OCI-LY7 (cell line): ENCODE measurements around the gene SREBF1. TPM values are rescaled to one million over a fixed set of nuclear protein-coding genes. Genes with fewer than 3 reads are reported as not detected.

Experiments used
- BruUV-seq: library from RNA; stranded (reverse); fragments of 400-500 nt; replicated peaks from 2 replicates; lab custom pipeline; 2021; lab: Mats Ljungman, UMichigan
- CTCF ChIA-PET: fragments of 300-600 bp; sonication (Branson Sonifier 250); formaldehyde crosslinking; loops from one replicate; lab custom pipeline; 2022; ENCODE audit warnings: antibody characterized with exemption; ENCODE audit not compliant: unreplicated experiment; lab: Charles Lee
- POLR2A ChIA-PET: fragments of 300-600 bp; sonication (Branson Sonifier 250); formaldehyde crosslinking; loops from one replicate; lab custom pipeline; 2022; ENCODE audit warnings: antibody characterized with exemption; lab: Charles Lee
- DNase-seq: peaks from one replicate; pipeline ENCODE4 v3.0.0-alpha.2; 2015; ENCODE audit warnings: low spot score
- H2AFZ ChIP-seq: fragments of 200-600 bp; sonication (generic), shearing (Covaris generic); 2 replicates; pipeline ENCODE4 v1.6.1; 2014; ENCODE audit warnings: mild to moderate bottlenecking, antibody characterized with exemption, low read length, moderate library complexity
- H3K27ac ChIP-seq: fragments of 200-600 bp; sonication (generic); 2 replicates; pipeline ENCODE4 v1.5.1; 2014; ENCODE audit warnings: mixed run types, low read depth, mild to moderate bottlenecking, moderate library complexity, low read length, inconsistent platforms; ENCODE audit not compliant: poor library complexity, severe bottlenecking
- H3K36me3 ChIP-seq: fragments of 200-600 bp; sonication (generic); 2 replicates; pipeline ENCODE4 v1.6.1; 2014; ENCODE audit warnings: mild to moderate bottlenecking, antibody characterized with exemption, low read length, moderate library complexity, mixed read lengths; ENCODE audit not compliant: insufficient read depth
- H3K4me1 ChIP-seq: fragments of 200-600 bp; sonication (generic); 2 replicates; pipeline ENCODE4 v1.5.1; 2014; ENCODE audit warnings: mild to moderate bottlenecking, low read length; ENCODE audit not compliant: insufficient read depth, poor library complexity, severe bottlenecking
- H3K4me2 ChIP-seq: fragments of 200-600 bp; sonication (generic); 2 replicates; pipeline ENCODE4 v1.6.1; 2014; ENCODE audit warnings: mild to moderate bottlenecking, low read length
- H3K4me3 ChIP-seq: fragments of 200-600 bp; sonication (generic); 2 replicates; pipeline ENCODE4 v1.5.1; 2014; ENCODE audit warnings: mild to moderate bottlenecking, low read depth, low read length; ENCODE audit not compliant: poor library complexity, severe bottlenecking
- H3K79me2 ChIP-seq: fragments of 200-600 bp; sonication (generic); 2 replicates; pipeline ENCODE4 v1.6.1; 2016; ENCODE audit warnings: low read depth, mild to moderate bottlenecking, low read length, moderate library complexity, mixed read lengths; ENCODE audit not compliant: insufficient read depth
- H3K9me2 ChIP-seq: fragments of 200-600 bp; sonication (generic); 2 replicates; pipeline ENCODE4 v1.6.1; 2016; ENCODE audit warnings: mild to moderate bottlenecking, low read length, mixed read lengths; ENCODE audit not compliant: insufficient read depth
- H3K9me3 ChIP-seq: fragments of 200-600 bp; sonication (generic); 2 replicates; pipeline ENCODE4 v1.6.1; 2014; ENCODE audit warnings: mild to moderate bottlenecking, mixed run types, low read length, mixed read lengths
- H4K20me1 ChIP-seq: fragments of 200-600 bp; sonication (generic); 2 replicates; pipeline ENCODE4 v1.6.1; 2014; ENCODE audit warnings: mild to moderate bottlenecking, antibody characterized with exemption, low read length, moderate library complexity, mixed read lengths; ENCODE audit not compliant: insufficient read depth
- CTCF ChIP-seq: fragments of 200-600 bp; sonication (generic); conservative IDR thresholded peaks from 2 replicates; pipeline ENCODE4 v1.5.1; 2014; ENCODE audit warnings: mild to moderate bottlenecking, antibody characterized with exemption, low read length, moderate library complexity, mixed read lengths
- EZH2phosphoT487 ChIP-seq: fragments of 200-600 bp; sonication (generic); IDR thresholded peaks from 2 replicates; pipeline ENCODE4 v1.6.1; 2018; ENCODE audit warnings: low read depth, borderline replicate concordance, mild to moderate bottlenecking, mixed run types, antibody characterized with exemption, low read length, moderate library complexity, mixed read lengths
- intact Hi-C: fragments of 100-400 bp; cut with micrococcal nuclease; formaldehyde crosslinking; loops from one replicate; pipeline ENCODE4 v1.10.0; 2022; ENCODE audit not compliant: unreplicated experiment
- total RNA-seq, 2 experiments: library from RNA; depleted of rRNA in 1 of 2; stranded (reverse); fragments of >200 nt in 1 of 2; shearing (Covaris generic) in 1 of 2; gene quantifications; 2 replicates each; pipeline ENCODE4 v1.2.3, GENCODE V29; 2014 to 2022

Gene SREBF1
- total RNA-seq, 2 experiments from 2014 or later: 70.4 to 187 TPM

- peaks cover 92% of the 10 kb centered on the region for H3K36me3 ChIP-seq
Observed at GRCh38 chr17:17816240-17816814, 20.5 kb downstream of the SREBF1 start.

GRCh38 chr17:17815436-17816200 is 21.2 kb downstream of the SREBF1 start:
- Histone ChIP-seq H4K20me1 (0 out of 2 replicates have a peak, but pooled peaks cover 3% of the 10 kb centered on the region), H3K9me3 (no peaks in the 10 kb centered on the region), H3K27ac (no peak overlapping the region), H3K4me3 (no peak overlapping the region), H3K9me2 (no peaks in the 10 kb centered on the region), H3K79me2 (peaks cover 1% of the 10 kb centered on the region; the same call in 1 of the 2 replicates), H3K36me3 (peaks cover 93% of the 10 kb centered on the region), H2AFZ (no peak overlapping the region), H3K4me1 (peaks cover 19% of the 10 kb centered on the region), H3K4me2 (no peak overlapping the region)
- BruUV-seq: no TSS peak
- intact Hi-C loops: no loop called here
- TF ChIP-seq EZH2phosphoT487: no peak
- TF ChIP-seq CTCF: no peak
- ChIA-PET POLR2A (no interaction called here), CTCF (no interaction called here)
- no peak for DNase-seq

More at GRCh38 chr17:17816240-17816814, 20.5 kb downstream of the SREBF1 start:
- ChIA-PET CTCF (no interaction called here), POLR2A (no interaction called here)
- 0 out of 2 replicates have a peak, but pooled peaks cover 4% of the 10 kb centered on the region for H4K20me1 ChIP-seq
- DNase-seq: no peak
- no peak overlapping the region for H2AFZ ChIP-seq
- intact Hi-C loops: no loop called here
- BruUV-seq: no TSS peak
- no peak overlapping the region for H3K4me3 ChIP-seq
- no peak for TF ChIP-seq EZH2phosphoT487
- TF ChIP-seq CTCF: no peak
- no peaks in the 10 kb centered on the region for H3K9me2 ChIP-seq
- H3K79me2 ChIP-seq: peaks cover 9% of the 10 kb centered on the region; the same call in 1 of the 2 replicates
- no peak overlapping the region for H3K27ac ChIP-seq
- H3K4me1 ChIP-seq: peaks cover 26% of the 10 kb centered on the region
- no peaks in the 10 kb centered on the region for H3K9me3 ChIP-seq
- no peak overlapping the region for H3K4me2 ChIP-seq

- BruUV-seq: no TSS peak
- intact Hi-C loops: no loop called here
Observed at GRCh38 chr17:17815062-17815406, 21.8 kb downstream of the SREBF1 start.

More at GRCh38 chr17:17815062-17815406, 21.8 kb downstream of the SREBF1 start:
- no peak overlapping the region for H3K4me2 ChIP-seq
- ChIA-PET CTCF (no interaction called here), POLR2A (no interaction called here)
- H3K4me3 ChIP-seq: no peak overlapping the region
- no peaks in the 10 kb centered on the region for H3K79me2 ChIP-seq
- H3K36me3 ChIP-seq: peaks cover 93% of the 10 kb centered on the region
- TF ChIP-seq EZH2phosphoT487 (no peak), CTCF (no peak)
- H4K20me1 ChIP-seq: no peaks in the 10 kb centered on the region
- H3K4me1 ChIP-seq: peaks cover 13% of the 10 kb centered on the region
- no peak overlapping the region for H3K27ac ChIP-seq
- no peak for DNase-seq
- H3K9me3 ChIP-seq: no peaks in the 10 kb centered on the region
- no peaks in the 10 kb centered on the region for H3K9me2 ChIP-seq
- H2AFZ ChIP-seq: no peak overlapping the region
